ENCODE measurements around the gene ROBO1.
"Not testable (repeated sequence)": the region's sequence is repeated elsewhere in the genome, so short reads cannot be mapped to it uniquely, and the experiment has no call there.

The ROBO1 gene

DNA sequence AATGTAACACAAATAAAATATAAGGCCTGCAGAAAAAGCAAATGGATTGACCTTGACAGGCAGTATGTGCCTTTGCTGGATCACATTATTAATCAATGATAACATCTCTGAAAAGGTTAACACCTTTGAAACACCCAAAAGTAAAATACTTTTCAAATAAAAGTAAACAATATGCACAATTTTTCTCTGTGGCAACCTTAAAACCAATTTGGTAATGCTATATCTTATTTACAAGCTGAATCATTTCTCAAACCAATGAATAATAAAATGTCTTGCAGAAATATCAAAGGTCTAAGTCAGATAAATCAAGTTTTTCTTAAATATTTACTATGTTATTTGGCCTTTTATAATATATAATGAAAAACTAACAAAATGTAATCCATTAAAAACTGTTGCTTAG is 1018.7 kb downstream of the ROBO1 start:
- DNase-seq (ENCODE audit: low read depth, low spot score) = no peak

DNA sequence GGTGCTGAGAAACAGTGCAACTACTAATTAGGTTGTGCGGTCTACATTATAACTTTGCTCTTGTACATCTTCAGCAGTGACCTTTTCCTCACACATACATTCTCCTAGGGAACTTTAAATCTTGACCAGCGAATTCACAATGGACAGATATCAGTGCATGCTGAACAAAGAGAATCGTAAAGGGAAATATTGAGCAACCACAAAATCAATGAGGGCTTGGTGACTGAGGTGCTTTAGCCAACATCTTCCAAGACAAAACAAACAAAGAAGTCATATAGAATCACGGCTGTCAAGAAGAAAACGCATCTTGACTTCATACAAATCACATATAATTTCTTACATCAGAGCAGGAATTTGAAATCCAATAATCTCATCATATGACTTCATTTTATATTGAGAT is 1022.0 kb downstream of the ROBO1 start:
- no peak for DNase-seq (ENCODE audit: low read depth, low spot score)

DNA sequence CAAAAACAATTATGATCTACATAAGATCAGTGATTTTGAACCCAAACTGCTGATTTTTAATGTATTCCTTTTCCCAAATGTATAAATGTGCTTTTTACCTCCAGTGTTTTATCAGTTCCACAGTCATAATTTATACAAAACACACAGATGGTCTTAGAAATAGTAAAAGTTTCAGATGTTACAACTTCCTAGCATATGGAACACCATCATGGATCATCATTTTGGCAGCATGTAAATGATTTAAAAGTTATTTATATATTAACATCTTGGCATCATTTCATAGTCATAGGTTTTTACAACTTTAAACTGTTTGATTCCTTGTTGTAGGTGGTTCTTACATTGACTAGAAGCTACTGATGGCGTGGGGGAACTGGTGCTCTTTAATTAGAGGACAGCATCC is 1025.3 kb downstream of the ROBO1 start:
- no peak for DNase-seq (ENCODE audit: low read depth, low spot score)

DNA sequence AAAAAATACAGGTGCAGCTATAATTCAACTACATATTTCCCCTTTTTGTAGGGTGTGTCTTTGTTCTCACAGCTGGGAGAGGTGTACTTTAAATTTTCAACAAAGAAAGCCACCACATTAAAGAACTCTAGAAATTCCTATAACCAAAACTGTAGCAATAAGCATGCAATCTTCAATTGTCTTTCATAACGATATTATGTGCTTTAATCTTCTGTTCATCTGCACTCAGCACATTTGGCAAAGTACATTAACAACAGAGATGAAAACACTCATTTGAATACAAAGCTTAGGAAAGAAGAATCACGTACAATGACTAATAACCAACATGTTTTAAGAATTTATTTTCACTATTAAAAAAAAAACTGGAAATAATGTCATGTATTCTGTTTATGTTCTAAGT is 1025.8 kb downstream of the ROBO1 start:
- no peak for DNase-seq (ENCODE audit: low read depth, low spot score)

DNA sequence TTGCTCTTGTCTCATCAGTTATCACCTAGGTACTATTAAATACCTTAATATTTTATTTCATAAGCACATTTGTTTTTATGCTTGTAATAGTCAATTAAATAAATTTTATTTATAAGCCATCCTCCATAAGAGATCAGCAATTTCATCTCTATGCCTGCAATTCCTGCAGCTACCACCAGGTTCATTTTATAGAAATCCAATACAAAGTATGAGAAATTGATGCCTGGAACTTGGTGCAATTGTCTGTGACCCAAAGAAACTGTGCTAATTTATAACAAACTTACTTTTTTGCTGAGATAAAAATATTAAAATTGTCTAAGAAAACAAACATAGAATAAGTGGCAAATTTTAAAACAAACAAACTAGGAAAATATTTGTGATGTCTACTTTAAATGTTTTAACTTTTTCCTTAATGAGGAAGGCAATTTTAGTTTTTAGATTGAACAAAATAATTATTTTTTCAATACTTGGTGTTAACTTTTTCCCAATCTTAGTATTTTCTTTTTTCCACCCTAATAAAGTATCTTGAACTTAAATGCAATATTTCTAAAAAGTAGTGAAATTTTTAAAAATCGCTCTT is 1026.6 kb downstream of the ROBO1 start:
- DNase-seq (ENCODE audit: low read depth, low spot score) = no peak

DNA sequence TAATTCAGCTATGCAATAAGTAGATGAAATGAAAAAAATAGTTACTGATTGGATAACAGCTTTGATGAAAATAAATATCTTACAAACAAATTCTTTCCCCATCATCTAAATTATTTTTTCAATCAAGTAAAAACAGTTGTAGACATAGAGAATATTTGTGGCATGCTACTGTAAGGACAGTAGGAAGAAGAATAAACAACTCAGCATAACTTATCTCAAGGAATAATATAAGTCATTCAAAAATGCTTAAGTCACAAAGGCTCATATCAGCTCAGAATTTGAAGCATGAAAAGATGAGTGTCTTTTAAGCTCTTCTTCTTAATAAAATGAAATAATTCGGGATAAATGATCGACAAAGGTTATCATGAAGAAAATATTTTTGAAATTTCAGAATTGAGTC is 1029.0 kb downstream of the ROBO1 start:
- DNase-seq (ENCODE audit: low read depth, low spot score) = no peak

DNA sequence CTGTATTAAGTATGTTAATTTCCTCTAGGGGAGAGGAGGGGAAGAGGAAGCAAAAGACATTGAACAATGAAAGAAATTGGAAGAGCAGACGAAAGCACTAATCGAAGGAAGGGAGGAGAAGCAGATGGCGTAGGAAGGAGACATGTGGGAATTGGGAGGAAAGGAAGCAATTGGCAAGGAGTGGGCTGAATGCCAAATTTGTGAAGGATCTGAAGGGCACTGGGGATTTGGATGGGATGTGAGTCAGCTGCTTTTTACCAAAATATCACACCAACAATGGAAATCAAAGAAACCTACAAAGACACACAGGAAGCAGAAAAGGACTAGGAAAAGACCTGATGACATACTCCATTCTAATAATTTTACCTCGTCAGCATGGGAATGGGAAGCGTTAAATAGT is 1029.8 kb downstream of the ROBO1 start:
- DNase-seq (ENCODE audit: low read depth, low spot score) = peak; percentile 38

DNA sequence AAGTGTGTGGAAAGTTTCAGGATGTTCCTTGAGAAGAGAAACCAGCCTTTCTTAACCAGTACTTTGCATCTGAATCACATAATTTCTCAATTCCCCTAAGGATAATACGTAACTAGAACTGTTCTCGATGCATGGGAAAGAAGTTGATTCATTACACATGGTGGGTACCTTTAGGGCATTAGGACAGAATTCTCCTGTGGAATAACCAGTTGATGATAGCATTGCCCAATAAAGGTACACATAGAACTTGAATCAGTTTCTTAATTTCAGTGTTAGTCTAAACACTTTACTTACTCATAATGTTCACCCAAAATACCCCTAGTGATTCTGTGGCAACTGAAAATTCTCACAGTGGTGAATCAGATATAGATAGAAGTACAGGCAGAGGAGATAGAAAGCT is 1030.9 kb downstream of the ROBO1 start:
- no peak for DNase-seq (ENCODE audit: low read depth, low spot score)

DNA sequence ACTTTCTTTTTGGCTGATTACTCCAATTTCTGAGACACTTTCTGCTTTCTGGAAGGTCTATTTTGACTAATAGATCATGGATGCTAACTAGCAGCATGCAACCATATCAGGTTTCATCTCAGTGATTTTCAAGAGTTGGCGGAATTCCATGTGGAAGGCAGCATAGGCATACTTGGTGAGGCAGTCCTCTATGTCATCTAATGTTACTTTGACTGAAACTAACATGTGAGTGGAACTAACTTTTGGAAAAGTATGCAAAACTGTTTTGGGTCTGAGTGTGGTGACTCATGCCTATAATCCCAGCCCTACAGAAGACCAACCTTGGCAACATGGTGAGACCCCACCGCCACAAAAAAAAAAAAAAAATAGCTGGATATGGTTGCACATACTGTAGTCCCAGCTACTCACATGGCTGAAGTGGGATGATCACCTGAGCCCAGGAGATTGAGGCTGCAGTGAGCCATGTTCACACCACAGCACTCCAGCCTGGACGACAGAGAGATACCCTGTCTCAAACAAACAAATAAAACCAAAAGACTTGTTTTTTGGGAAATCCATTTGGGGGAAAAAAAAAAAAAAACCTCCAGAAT is 1033.7 kb downstream of the ROBO1 start:
- DNase-seq (ENCODE audit: low read depth, low spot score) = peak; percentile 76

DNA sequence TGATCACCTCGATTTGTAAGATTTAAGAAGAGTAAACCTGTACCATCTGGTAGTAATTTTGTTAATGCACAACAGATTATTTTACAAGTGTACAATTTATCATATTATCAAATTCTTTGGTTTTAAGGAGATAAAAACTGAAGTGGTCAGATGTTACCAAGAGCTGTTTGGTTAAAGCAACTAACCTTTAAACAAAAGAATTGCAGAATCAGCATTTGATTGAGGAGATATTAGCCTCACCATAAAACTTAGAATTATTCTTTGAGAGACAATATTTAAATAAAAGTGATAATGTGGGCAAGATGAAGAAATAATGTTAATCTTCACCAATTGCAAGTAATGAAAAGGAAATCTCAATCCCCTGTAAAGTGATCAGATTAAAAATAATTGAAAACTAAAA is 1034.9 kb downstream of the ROBO1 start:
- no peak for DNase-seq (ENCODE audit: low read depth, low spot score)

DNA sequence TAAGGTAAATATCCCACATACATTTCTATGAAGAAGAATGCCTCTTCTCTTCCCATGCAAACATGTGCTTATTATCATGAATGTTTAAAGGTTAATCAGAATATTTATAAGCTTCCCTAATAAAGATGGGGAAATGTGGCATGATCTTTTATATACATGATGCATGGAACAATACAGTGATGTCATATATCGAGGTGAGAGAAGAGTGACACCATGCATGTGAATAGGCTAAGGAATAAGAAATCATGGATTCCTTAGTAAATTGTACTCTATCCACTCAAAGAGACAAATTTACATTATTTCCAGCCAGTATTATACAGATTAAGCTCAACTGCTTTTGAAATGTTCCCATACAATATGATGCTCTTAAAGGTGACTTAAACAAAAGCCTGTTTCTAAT is 1035.3 kb downstream of the ROBO1 start:
- DNase-seq (ENCODE audit: low read depth, low spot score) = no peak

DNA sequence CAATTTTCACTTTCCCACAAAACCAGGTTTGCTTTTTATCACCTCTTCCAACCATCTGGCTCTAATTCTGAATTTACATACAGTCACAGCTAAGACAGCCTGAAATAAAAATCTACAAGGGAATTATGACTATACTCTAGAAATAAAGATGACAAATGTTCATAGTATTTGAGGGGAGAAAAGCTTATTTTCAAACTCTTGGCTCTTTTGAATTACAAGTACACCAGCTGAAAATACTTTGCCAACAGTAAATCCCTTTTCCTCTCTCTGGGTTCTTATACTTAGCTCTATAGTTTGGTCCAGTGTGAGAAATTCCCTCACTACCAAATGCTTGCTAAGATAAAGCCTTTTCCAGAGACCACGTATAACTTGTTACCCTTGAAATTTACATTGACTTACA is 1037.9 kb downstream of the ROBO1 start:
- DNase-seq (ENCODE audit: low read depth, low spot score) = no peak

DNA sequence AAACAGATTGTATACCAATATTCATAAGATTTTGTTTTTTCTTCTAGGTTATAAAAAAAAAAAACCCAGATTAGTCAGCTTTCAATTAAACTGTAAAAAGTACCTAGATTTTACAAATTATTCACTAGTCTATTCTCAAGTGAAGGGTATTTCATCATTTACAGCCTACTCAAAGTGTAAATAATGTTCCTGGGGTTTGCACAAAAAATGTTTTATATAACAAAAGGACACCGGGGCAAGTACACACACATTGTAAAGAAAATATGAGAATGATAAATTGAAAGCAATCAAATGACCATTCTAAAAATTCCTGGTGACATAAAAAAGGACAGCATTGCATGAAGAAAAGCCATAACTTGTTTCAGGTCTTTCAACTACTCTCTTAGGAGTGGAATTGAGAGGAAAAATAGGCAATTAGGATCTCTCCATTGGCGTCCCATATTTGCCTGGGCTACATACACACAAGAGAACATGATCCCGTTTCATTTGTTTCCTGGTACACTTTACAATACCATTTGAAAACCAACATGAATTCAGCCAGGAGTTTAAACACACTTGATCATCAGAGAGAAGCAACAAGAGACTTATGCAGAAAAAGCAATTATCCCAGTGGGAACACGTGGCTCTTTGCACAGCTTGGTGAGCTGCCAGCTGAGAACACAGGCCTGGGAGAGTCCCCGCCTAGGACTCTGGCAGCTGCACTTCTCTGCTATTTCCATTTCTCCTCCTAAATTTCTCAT is 1039.2 kb downstream of the ROBO1 start:
- peak; percentile 47 for DNase-seq (ENCODE audit: low read depth, low spot score)

DNA sequence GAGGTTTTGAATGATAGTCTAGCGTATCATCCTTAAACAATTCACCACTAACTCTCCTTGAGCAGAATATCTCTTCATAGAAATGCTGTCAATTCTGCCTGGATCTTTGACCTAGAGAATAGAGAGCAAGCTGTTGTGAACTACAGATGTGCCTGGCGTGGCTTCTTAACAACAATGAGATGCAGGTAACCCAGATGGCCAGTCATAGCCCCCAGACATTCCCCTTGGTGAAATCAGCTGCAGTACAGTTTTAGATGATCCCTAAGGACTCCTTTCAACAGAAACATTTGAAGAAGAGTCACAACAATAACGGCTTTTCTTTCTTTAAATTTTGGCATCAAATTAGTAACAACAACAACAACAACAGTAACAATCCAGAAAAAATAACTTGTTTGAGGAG is 1041.3 kb downstream of the ROBO1 start:
- DNase-seq (ENCODE audit: low read depth, low spot score) = no peak

DNA sequence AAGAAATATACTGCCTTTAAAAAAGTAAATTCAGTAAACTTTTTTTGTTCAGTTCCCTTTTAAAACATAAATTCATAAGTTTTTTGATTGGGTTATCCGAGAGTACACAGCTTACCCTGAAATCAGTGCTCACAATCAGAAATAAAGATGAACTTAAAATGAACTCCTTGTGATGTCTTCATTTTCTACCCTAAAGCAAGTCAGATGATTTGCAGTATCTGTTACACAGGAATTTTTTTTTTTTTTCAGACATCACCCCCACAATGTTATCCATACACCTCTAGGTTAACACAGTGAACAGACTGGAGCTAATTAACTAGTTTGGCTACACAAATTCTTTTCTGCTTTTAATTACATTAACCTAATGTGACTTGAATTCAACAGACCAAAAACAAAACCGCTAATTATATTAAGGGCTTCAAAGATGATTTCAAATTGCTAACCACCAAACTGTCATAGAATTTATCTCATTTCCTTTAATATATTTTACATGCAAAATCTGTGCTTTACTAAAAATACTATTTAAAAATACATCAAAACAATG is 1042.0 kb downstream of the ROBO1 start:
- no peak for DNase-seq (ENCODE audit: low read depth, low spot score)

DNA sequence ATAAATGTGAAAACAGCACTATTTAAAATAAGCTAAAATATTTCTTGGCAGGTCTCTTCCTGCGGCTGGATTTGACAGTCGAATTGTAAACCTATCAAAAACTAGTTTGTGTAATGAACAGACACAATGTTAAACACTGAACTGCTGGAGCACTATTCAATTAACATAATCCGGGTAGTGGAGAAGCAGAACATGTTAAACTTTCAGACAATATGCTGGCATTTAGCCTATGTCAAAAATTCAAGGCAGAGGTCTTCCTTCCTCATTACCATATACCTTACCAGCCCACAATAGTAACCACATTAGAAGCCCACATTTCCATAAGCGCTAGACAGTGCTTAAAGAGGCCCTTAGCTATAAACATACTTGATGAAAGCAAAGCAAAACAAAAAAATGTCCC is 1042.9 kb downstream of the ROBO1 start:
- no peak for DNase-seq (ENCODE audit: low read depth, low spot score)

DNA sequence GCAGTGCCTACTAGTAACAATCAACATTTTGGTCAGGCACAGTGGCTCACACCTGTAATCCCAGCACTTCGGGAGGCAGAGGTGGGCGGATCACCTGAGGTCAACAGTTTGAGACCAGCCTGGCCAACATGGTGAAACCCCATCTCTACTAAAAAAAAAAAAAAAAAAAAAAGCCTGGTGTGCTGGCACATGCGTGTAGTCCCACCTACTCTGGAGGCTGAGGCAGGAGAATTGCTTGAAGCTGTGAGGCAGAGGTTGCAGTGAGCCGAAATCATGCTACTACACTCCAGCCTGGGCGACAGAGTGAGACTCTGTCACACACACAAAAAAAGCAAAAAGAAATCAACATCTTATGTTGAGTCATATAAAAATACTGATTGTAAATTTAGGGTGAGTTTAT is 1043.4 kb downstream of the ROBO1 start:
- DNase-seq (ENCODE audit: low read depth, low spot score) = not testable (repeated sequence)

DNA sequence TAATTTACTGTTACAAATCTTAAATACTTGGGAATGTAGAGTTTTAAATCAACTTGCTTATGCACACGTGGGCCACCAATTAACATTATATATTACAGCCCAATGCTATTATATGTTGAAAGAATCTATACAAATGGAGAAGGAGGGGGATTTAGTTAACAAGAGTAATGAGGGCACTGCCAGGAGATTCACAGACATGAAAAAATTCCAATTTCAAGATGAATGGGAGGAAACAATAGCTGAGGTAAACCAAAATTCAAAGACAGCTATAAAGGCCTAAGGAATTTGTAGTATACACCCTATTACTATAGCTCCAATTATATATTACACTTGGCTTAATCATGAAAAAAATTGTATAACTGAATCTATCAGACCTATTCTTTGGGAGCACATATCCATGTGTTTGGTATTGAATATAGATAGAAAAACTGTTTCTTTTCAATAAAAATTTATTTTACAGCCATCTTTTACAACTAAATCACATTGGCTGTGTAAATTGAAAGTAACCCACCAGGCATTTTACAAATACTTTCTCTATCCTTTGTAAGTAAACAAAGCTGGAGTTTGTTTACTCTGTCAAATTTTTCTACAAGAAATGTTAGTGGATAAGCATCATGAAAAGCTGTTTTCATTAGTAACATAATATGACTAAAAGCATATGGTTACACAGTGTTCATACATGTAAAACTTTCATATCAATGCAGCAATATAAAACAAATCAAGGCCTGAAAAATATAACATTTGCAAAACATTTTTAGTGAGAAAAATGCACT is 1045.8 kb downstream of the ROBO1 start:
- no peak for DNase-seq (ENCODE audit: low read depth, low spot score)

DNA sequence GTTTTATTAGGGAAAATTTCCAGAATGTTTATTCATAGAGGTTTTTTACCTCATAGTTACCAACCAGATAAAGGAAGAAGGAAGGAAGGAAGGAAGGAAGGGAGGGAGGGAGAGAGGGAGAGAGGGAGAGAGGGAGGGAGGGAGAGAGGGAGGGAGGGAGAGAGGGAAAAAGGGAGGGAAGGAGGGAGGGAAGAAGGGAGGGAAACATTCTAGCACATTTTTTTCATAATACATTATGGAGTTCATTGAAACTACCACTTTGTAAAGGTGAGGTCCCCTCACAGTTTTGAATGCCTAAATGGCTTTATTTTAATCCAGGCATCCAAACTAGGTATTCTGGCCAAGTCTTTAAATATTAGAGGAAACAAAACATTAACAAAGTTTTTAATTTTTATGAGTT is 1049.1 kb downstream of the ROBO1 start:
- DNase-seq (ENCODE audit: low read depth, low spot score) = no peak

DNA sequence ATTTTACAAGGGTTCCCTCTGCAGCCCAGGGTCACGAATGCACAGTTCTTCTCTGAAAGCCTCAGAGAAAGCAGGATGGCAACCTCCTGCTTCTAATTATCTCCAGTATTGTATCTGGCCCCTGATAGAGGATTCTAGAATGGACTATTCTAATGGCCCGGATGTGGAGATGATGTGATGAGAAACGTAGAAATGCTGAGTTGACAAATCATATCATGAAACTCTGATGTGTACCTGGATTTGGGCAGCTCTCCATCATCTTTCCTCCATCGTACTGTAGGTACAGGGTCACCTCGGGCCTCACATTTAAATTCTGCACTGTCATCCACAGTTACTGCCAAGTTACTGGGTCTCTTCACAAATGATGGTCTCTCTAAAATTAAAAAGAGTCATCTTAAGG is 1050.8 kb downstream of the ROBO1 start:
- no peak for DNase-seq (ENCODE audit: low read depth, low spot score)

DNA sequence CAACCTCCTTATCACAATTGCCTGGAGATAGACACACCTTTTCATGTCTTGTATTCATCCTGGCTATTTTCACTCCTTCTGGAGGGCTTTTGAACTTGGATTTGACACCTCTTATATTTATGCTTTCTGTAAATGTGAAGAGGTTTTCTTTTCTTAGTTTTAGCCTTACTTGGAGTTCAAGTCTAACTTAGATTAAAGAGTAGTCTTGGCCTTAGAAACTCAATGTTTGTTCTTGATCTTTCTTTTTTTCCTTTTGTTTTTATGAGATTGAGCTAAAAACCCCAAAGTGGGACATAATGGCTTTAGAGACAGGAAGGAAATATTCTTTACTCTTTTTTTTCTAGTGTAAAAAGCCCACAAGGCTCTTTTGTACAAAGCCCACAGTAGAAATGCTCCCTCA is 1054.9 kb downstream of the ROBO1 start:
- DNase-seq (ENCODE audit: low read depth, low spot score) = no peak

DNA sequence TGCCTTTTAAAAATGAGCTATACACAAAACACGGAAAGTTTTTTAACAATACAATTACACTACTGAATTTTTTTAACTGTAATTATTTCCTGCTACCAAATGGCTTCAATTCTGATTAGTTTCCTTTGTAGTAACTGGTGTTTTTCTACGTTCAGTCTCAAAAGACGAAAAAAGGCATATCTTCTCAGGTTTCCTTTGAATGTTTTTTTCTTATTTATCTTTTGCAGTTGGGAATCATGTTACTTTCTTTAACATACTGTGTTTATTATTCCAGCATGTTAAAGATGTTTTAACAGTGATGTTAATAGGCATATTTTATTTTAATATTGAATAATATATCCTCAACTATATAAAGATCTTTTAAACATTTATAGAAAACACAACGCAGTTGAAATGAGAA is 1055.5 kb downstream of the ROBO1 start:
- no peak for DNase-seq (ENCODE audit: low read depth, low spot score)
